Measurements from ENCODE around the gene MEIOSIN. TPM values are rescaled to one million over a fixed set of nuclear protein-coding genes. Genes with fewer than 3 reads are reported as not detected.
A peak's percentile ranks its signal among the peaks of the same experiment; 100 is the strongest.

MEIOSIN gene
- total and polyA plus RNA-seq, 2 of the 13 experiments (the other 11 are each of a cell fraction or from before 2014, with no cell fraction given), result not detected

DNA sequence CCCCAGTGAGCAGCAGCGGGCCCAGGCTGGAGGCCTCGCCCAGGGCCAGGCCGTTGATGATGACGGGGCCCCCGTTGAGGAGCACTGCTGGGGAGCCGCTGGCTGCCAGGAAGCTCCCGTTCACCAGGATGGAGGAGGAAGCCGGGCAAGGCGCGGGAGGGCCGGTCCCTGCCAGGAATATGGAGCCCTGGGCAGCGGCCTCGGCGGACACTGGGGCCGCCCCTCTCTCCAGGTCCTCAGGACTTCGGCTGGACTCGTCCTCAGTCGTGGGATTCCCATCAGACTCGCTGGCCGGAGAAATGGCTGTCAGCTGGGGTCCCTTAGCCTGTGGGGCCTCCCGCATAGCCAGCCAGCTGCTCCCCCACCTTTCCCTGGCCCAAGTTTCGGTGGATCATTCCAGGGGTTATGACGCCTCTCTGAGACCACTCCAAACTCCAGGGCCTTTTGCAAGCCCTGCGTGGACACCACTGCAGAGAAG is 33.7 kb downstream of the MEIOSIN start (continued):
- TF ChIP-seq ZNF646 (CRISPR knock-in tag; IDR thresholded peaks at IDR 0.05) (no peak), CSRNP1 (CRISPR knock-in tag; IDR thresholded peaks at IDR 0.05) (0 out of 2 replicates have a peak, but pooled peaks have one; percentile 40), ZNF660 (CRISPR knock-in tag; IDR thresholded peaks at IDR 0.05; ENCODE audit: borderline replicate concordance, low read depth) (no peak), ATM (IDR thresholded peaks at IDR 0.05; ENCODE audit: borderline replicate concordance) (no peak), CREB3 (CRISPR knock-in tag; IDR thresholded peaks at IDR 0.05) (no peak), IKZF4 (CRISPR knock-in tag; IDR thresholded peaks at IDR 0.05; ENCODE audit: borderline replicate concordance, low read depth, not compliant biosample characterization) (no peak), ZNF598 (CRISPR knock-in tag; IDR thresholded peaks at IDR 0.05; ENCODE audit: borderline replicate concordance) (no peak), ZFX (CRISPR knock-in tag; IDR thresholded peaks at IDR 0.05; ENCODE audit: low read depth) (peak; percentile 24; the same call in 1 of the 2 replicates), ZEB1 (IDR thresholded peaks at IDR 0.05; ENCODE audit: insufficient replicate concordance, low read depth) (no peak), ZNF256 (CRISPR knock-in tag; conservative IDR thresholded peaks at IDR 0.05) (no peak), MLX (CRISPR knock-in tag; IDR thresholded peaks at IDR 0.05) (0 out of 2 replicates have a peak, but pooled peaks have one; percentile 7), HOXA5 (CRISPR knock-in tag; IDR thresholded peaks at IDR 0.05) (0 out of 2 replicates have a peak, but pooled peaks have one; percentile 32)
- TF ChIP-seq, protein P1, sequence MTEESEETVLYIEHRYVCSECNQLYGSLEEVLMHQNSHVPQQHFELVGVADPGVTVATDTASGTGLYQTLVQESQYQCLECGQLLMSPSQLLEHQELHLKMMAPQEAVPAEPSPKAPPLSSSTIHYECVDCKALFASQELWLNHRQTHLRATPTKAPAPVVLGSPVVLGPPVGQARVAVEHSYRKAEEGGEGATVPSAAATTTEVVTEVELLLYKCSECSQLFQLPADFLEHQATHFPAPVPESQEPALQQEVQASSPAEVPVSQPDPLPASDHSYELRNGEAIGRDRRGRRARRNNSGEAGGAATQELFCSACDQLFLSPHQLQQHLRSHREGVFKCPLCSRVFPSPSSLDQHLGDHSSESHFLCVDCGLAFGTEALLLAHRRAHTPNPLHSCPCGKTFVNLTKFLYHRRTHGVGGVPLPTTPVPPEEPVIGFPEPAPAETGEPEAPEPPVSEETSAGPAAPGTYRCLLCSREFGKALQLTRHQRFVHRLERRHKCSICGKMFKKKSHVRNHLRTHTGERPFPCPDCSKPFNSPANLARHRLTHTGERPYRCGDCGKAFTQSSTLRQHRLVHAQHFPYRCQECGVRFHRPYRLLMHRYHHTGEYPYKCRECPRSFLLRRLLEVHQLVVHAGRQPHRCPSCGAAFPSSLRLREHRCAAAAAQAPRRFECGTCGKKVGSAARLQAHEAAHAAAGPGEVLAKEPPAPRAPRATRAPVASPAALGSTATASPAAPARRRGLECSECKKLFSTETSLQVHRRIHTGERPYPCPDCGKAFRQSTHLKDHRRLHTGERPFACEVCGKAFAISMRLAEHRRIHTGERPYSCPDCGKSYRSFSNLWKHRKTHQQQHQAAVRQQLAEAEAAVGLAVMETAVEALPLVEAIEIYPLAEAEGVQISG (CRISPR knock-in tag; IDR thresholded peaks at IDR 0.05), result 0 out of 2 replicates have a peak, but pooled peaks have one; percentile 11
- TF ChIP-seq, protein P2, sequence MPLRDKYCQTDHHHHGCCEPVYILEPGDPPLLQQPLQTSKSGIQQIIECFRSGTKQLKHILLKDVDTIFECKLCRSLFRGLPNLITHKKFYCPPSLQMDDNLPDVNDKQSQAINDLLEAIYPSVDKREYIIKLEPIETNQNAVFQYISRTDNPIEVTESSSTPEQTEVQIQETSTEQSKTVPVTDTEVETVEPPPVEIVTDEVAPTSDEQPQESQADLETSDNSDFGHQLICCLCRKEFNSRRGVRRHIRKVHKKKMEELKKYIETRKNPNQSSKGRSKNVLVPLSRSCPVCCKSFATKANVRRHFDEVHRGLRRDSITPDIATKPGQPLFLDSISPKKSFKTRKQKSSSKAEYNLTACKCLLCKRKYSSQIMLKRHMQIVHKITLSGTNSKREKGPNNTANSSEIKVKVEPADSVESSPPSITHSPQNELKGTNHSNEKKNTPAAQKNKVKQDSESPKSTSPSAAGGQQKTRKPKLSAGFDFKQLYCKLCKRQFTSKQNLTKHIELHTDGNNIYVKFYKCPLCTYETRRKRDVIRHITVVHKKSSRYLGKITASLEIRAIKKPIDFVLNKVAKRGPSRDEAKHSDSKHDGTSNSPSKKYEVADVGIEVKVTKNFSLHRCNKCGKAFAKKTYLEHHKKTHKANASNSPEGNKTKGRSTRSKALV (CRISPR knock-in tag; IDR thresholded peaks at IDR 0.05), result no peak

Measured in HepG2 (cell line).